Measurements from ENCODE around the gene ASIC4.

Gene ASIC4

DNA sequence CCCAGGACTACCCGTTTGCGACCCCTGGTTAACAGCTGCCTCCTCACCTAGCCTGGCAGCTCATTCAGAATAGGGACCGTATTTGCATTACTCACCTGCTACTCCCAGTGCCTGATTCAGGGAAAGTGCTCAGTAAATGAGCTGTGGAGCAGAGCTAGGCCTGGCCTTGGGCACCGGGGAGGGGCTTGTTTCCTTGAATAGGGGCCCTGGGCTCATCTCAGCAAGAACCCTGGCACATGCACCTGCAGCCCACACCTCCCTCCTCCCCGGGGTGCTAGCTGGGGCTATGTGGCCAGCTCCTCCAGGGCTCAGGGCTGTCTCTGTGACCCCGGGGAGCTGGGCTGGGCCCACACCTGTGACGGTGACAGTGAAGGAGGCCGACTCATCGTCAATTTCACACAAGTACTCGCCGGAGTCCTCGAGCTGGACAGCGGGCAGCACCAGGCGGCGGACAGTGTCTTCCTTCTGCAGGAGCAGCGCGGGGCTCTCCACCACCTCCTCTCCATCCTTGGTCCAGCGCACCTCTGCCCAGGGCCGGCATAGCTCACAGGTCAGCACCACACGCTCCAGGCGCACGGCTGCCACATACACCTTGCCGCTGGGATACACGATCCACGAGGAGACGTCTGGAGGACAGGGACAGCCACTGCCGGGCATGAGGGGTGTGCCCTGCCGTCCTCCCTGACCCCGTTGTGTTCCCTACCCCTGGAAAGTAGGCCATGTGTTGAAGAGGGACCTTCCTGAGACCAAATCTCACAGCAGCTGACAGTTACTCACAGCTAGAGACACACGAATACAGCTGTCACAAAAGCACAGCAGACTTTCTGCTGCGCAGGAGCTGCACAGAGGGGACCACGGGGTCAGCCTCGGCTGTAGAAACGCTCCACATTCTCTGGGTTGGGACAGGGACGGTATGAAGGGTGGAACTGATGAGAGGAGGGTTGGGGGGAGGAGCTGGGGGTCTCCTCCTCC lies 48.1 kb downstream of the ASIC4 start:
- Histone ChIP-seq H3K9ac (ENCODE audit: low read length) (no peak overlapping the region), H3K9me3 (ENCODE audit: control insufficient read depth, low read depth, low read length) (no peaks in the 10 kb centered on the region), H3K27me3 (ENCODE audit: control insufficient read depth, insufficient read depth, low read length) (no peaks in the 10 kb centered on the region), H3K36me3 (ENCODE audit: control insufficient read depth, low read depth, low read length) (no peaks in the 10 kb centered on the region), H3K4me3 (ENCODE audit: low read length) (no peak overlapping the region), H3K27ac (ENCODE audit: low read length) (no peak overlapping the region), H3K4me1 (ENCODE audit: control insufficient read depth, low read depth, low read length) (peaks cover 44% of the 10 kb centered on the region)

DNA sequence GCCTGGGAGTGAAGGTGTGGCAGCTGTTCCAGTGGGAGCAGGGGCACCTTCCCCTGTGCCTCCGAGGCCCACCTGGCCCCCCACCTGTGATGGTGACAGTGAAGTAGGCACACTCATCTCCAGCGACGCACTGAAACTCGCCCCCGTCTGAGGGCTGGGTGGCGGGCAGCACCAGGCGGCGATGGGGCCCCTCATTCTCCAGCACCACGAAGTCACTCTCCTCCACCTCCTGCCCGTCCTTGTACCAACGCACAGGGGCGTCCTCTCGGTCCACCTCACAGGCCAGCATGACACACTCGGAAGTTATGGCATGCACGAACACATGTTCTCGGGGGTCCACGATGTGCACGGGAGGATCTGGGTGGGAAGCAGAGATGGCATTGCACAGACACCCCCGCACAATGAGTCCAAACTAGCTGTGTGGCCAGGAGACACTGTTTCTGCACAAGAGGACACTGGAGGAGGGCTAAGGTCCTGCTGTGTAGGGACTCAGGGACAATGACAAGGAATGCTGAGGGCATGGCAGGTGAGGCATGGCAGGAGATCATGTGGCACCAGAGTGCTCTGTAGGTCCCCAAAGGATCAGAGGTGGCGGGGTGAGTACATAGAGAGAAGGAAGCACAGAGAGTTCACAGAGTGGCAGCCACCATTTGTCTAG lies 49.1 kb downstream of the ASIC4 start:
- H3K9me3 ChIP-seq (ENCODE audit: control insufficient read depth, low read depth, low read length): no peaks in the 10 kb centered on the region
- peaks cover 44% of the 10 kb centered on the region for H3K4me1 ChIP-seq (ENCODE audit: control insufficient read depth, low read depth, low read length)
- H3K27ac ChIP-seq (ENCODE audit: low read length): no peak overlapping the region
- H3K27me3 ChIP-seq (ENCODE audit: control insufficient read depth, insufficient read depth, low read length): no peaks in the 10 kb centered on the region
- no peak overlapping the region for H3K9ac ChIP-seq (ENCODE audit: low read length)
- no peak overlapping the region for H3K4me3 ChIP-seq (ENCODE audit: low read length)
- H3K36me3 ChIP-seq (ENCODE audit: control insufficient read depth, low read depth, low read length): no peaks in the 10 kb centered on the region

GRCh38 chr2:219565130-219566080 lies 51.1 kb downstream of the ASIC4 start:
- H3K4me3 ChIP-seq (ENCODE audit: low read length): peak overlapping the region; percentile 30
- H3K27ac ChIP-seq (ENCODE audit: low read length): peak overlapping the region; percentile 70
- peaks cover 48% of the 10 kb centered on the region for H3K4me1 ChIP-seq (ENCODE audit: control insufficient read depth, low read depth, low read length)
- peaks cover 6% of the 10 kb centered on the region for H3K36me3 ChIP-seq (ENCODE audit: control insufficient read depth, low read depth, low read length)
- peaks cover 14% of the 10 kb centered on the region for H3K27me3 ChIP-seq (ENCODE audit: control insufficient read depth, insufficient read depth, low read length)
- peak overlapping the region; percentile 28 for H3K9ac ChIP-seq (ENCODE audit: low read length)
- H3K9me3 ChIP-seq (ENCODE audit: control insufficient read depth, low read depth, low read length): no peaks in the 10 kb centered on the region

- Histone ChIP-seq H3K27me3 (ENCODE audit: control insufficient read depth, insufficient read depth, low read length) (peaks cover 14% of the 10 kb centered on the region), H3K9ac (ENCODE audit: low read length) (no peak overlapping the region), H3K4me3 (ENCODE audit: low read length) (no peak overlapping the region), H3K27ac (ENCODE audit: low read length) (no peak overlapping the region), H3K9me3 (ENCODE audit: control insufficient read depth, low read depth, low read length) (no peaks in the 10 kb centered on the region), H3K4me1 (ENCODE audit: control insufficient read depth, low read depth, low read length) (peaks cover 40% of the 10 kb centered on the region), H3K36me3 (ENCODE audit: control insufficient read depth, low read depth, low read length) (peaks cover 6% of the 10 kb centered on the region)
Observed at GRCh38 chr2:219566640-219567039, 52.4 kb downstream of the ASIC4 start.

DNA sequence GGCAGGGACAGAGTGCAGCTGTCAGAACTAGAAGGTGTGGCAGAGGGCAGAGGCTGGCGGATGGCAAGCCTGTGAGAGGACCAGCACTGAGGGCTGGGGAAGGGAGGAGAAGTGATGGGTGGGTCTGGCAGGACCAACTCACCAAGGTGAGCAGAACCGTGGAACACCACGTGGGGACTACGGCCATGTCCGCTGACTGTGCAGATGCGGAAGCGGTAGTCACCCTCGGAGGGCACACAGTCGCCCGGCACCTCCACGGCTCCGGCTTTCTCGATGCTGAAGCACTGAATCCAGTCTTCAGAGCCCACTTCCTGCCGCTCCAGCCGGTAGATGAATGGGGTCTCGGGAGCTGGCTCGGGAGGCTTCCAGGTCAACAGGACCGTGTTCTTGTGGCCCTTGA lies 52.8 kb downstream of the ASIC4 start:
- H3K36me3 ChIP-seq (ENCODE audit: control insufficient read depth, low read depth, low read length): peaks cover 6% of the 10 kb centered on the region
- H3K9me3 ChIP-seq (ENCODE audit: control insufficient read depth, low read depth, low read length): no peaks in the 10 kb centered on the region
- H3K9ac ChIP-seq (ENCODE audit: low read length): no peak overlapping the region
- H3K4me1 ChIP-seq (ENCODE audit: control insufficient read depth, low read depth, low read length): peaks cover 40% of the 10 kb centered on the region
- H3K27ac ChIP-seq (ENCODE audit: low read length): no peak overlapping the region
- no peak overlapping the region for H3K4me3 ChIP-seq (ENCODE audit: low read length)
- peaks cover 14% of the 10 kb centered on the region for H3K27me3 ChIP-seq (ENCODE audit: control insufficient read depth, insufficient read depth, low read length)

DNA sequence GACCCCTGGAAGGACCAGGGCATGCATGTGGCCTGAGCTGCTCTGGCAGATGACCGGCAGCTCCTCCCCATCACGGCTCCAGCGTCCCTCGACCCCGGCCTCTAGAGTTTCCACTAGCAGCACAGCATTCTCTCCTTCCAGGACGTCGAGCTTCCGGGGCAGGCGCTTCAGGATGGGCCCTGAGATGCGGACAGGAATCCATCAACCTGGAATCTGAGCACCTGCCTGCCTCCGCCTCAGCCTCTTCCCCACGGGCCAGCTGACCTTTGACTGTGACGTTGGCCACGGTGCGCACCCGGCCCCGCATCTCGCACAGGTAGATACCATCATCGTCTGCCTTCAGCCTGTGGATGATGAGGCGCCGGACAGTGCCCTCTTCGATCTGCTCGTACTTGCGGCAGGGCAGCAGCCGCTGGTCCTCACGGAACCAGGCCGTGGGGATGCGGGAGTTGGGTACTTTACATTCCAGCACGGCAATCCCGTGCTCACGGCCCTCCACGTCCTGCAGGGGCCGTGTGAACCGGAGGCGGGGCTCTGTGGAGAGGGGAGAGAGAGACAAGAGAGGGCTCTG lies 53.6 kb downstream of the ASIC4 start:
- peaks cover 14% of the 10 kb centered on the region for H3K27me3 ChIP-seq (ENCODE audit: control insufficient read depth, insufficient read depth, low read length)
- H3K4me1 ChIP-seq (ENCODE audit: control insufficient read depth, low read depth, low read length): peaks cover 41% of the 10 kb centered on the region
- H3K9me3 ChIP-seq (ENCODE audit: control insufficient read depth, low read depth, low read length): no peaks in the 10 kb centered on the region
- H3K36me3 ChIP-seq (ENCODE audit: control insufficient read depth, low read depth, low read length): peaks cover 6% of the 10 kb centered on the region
- no peak overlapping the region for H3K4me3 ChIP-seq (ENCODE audit: low read length)
- H3K9ac ChIP-seq (ENCODE audit: low read length): no peak overlapping the region
- no peak overlapping the region for H3K27ac ChIP-seq (ENCODE audit: low read length)

DNA sequence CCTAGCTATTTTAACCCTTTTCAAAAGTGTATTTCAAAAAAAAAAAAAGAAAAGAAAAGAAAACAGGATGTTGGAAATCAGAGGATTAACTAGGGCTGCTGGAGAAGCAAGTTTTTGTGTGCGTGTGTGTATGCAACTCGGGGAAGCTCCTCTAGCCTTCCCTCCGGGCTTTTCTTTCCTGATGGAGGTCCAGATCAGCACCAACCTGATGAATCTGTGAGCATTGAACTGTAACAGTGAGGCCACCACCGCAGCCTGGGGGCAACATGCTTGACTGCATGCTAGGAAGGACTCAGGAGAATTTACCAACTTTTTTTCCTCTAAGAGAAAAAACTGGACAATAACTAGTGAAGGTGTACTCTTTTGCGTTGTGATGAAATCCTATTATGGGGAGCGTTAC lies 54.8 kb downstream of the ASIC4 start:
- H3K9me3 ChIP-seq (ENCODE audit: control insufficient read depth, low read depth, low read length): no peaks in the 10 kb centered on the region
- H3K27me3 ChIP-seq (ENCODE audit: control insufficient read depth, insufficient read depth, low read length): peaks cover 14% of the 10 kb centered on the region
- H3K4me1 ChIP-seq (ENCODE audit: control insufficient read depth, low read depth, low read length): peaks cover 36% of the 10 kb centered on the region
- no peak overlapping the region for H3K9ac ChIP-seq (ENCODE audit: low read length)
- H3K4me3 ChIP-seq (ENCODE audit: low read length): no peak overlapping the region
- no peak overlapping the region for H3K27ac ChIP-seq (ENCODE audit: low read length)
- H3K36me3 ChIP-seq (ENCODE audit: control insufficient read depth, low read depth, low read length): peaks cover 6% of the 10 kb centered on the region

DNA sequence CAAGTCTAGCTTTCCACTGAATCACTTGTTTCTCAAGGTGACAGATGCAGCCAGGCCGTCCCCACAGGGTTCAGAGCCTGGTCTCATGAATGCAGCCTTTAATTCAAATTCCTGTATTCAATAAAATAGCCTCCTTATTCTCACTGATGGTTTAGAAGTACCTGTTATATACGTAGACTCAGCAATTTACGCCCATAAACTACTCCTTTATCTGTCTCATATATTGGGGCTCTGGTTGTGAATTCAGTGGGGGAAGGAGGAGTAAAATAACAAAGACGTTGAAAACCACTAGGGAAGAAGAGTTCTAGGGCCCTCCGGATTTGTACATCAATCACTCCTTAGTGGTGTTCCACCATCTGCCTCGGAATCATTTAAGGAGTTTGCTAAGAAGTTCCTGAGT lies 55.4 kb downstream of the ASIC4 start:
- no peak overlapping the region for H3K9ac ChIP-seq (ENCODE audit: low read length)
- H3K27me3 ChIP-seq (ENCODE audit: control insufficient read depth, insufficient read depth, low read length): peaks cover 14% of the 10 kb centered on the region

DNA sequence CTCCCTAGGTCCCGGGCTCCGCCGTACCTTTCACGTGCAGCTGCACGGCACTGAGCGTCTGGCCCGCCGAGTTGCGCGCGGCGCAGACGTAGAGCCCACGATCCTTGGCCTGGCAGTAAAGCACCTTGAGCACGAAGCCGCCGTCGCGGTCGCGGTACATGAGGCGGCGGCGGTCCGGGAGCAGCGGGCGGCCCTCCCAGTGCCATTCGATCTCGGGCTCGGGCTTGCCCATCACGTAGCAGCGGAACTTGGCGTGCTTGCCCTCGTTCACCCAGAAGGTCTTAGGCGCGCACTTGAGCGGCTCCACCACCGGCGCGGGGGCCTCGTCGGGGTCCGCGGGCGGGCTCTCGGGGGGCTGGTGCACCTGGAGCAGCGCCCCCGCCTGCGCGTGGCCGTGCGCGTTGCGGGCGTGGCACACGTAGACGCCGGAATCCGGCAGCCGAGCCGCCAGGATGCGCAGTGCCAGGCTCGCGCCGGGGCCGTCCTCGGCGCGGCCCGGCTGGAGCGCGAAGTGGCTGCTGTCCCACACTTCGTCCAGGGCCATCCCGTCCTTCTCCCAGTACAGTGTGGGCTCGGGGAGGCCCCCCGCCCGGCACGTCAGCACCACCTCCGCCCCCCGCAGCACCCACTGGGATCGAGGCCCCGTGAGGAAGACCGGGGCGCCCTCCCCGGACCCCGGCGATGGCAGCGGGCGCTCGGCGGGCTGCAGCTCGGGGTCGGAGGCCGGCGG lies 56.1 kb downstream of the ASIC4 start:
- Histone ChIP-seq H3K4me3 (ENCODE audit: low read length) (peak overlapping the region; percentile 55), H3K9me3 (ENCODE audit: control insufficient read depth, low read depth, low read length) (no peaks in the 10 kb centered on the region), H3K27ac (ENCODE audit: low read length) (no peak overlapping the region), H3K9ac (ENCODE audit: low read length) (peak overlapping the region; percentile 19), H3K27me3 (ENCODE audit: control insufficient read depth, insufficient read depth, low read length) (peaks cover 14% of the 10 kb centered on the region), H3K36me3 (ENCODE audit: control insufficient read depth, low read depth, low read length) (peaks cover 6% of the 10 kb centered on the region), H3K4me1 (ENCODE audit: control insufficient read depth, low read depth, low read length) (peaks cover 27% of the 10 kb centered on the region)

More for the DNA sequence above, 55.4 kb downstream of the ASIC4 start:
- Histone ChIP-seq H3K36me3 (ENCODE audit: control insufficient read depth, low read depth, low read length) (peaks cover 6% of the 10 kb centered on the region), H3K4me1 (ENCODE audit: control insufficient read depth, low read depth, low read length) (peaks cover 32% of the 10 kb centered on the region), H3K27ac (ENCODE audit: low read length) (no peak overlapping the region), H3K4me3 (ENCODE audit: low read length) (peak overlapping the region; percentile 55), H3K9me3 (ENCODE audit: control insufficient read depth, low read depth, low read length) (no peaks in the 10 kb centered on the region)

DNA sequence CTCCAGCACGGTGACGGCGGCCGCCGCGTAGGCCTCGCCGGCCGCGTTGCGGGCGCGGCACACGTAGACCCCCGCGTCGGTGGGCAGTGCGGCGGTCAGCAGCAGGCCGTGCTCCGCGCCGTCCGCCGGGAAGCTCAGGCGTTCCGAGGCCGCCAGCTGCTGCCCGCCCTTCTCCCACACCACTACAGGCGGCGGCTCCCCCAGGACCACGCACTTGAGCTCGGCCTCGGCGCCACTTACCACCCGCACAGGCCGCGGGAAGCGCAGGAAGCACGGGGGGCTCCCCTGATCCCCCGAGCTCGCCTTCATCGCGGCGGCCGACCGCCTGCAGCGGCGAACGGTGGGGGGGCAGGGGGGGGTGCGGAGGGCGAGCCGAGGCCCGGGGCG lies 56.6 kb downstream of the ASIC4 start:
- Histone ChIP-seq H3K27ac (ENCODE audit: low read length) (no peak overlapping the region), H3K4me1 (ENCODE audit: control insufficient read depth, low read depth, low read length) (peaks cover 21% of the 10 kb centered on the region), H3K4me3 (ENCODE audit: low read length) (peak overlapping the region; percentile 55), H3K9me3 (ENCODE audit: control insufficient read depth, low read depth, low read length) (no peaks in the 10 kb centered on the region), H3K36me3 (ENCODE audit: control insufficient read depth, low read depth, low read length) (peaks cover 6% of the 10 kb centered on the region), H3K9ac (ENCODE audit: low read length) (no peak overlapping the region), H3K27me3 (ENCODE audit: control insufficient read depth, insufficient read depth, low read length) (peaks cover 14% of the 10 kb centered on the region)

Data from iPS-18a (cell line).